ENCODE data around the gene ENTPD2. TPM values are rescaled to one million over a fixed set of nuclear protein-coding genes. Genes with fewer than 3 reads are reported as not detected.

ENTPD2 gene
- total RNA-seq, 3 donors from 2014 or later (not counting 1 experiment from before 2014, with no cell fraction given), result not detected

GRCh38 chr9:137012694-137013570, 40.9 kb downstream of the ENTPD2 start:
- ATAC-seq, result no peak
- Histone ChIP-seq H3K27me3 (ENCODE audit: control insufficient read depth, insufficient read depth, low read length) (no peaks in the 10 kb centered on the region), H3K4me1 (ENCODE audit: control insufficient read depth, insufficient read depth, low read length) (no peaks in the 10 kb centered on the region), H3K4me3 (ENCODE audit: low read length) (no peak overlapping the region), H3K9me3 (ENCODE audit: control insufficient read depth, insufficient read depth, low read length) (no peaks in the 10 kb centered on the region), H3K36me3 (ENCODE audit: control insufficient read depth, insufficient read depth, low read length) (peaks cover 72% of the 10 kb centered on the region), H3K27ac (ENCODE audit: low read length) (no peak overlapping the region)
- intact Hi-C loops (cut with micrococcal nuclease), result no loop called here
- Mint-ChIP-seq H3K36me3 (no peaks in the 10 kb centered on the region), H3K9me3 (no peaks in the 10 kb centered on the region), H3K4me3 (no peak overlapping the region), H3K27ac (no peak overlapping the region), H3K27me3 (ENCODE audit: low read depth in 2 of 2) (no peaks in the 10 kb centered on the region), H3K4me1 (peaks cover 0 to 3% of the 10 kb centered on the region in 2 donors)
- 96% methylated on average over 67 of the region's 67 CpGs for WGBS (ENCODE audit: insufficient coverage)
- TF ChIP-seq CTCF (IDR thresholded peaks at IDR 0.05), result no peak
- no peak for DNase-seq

- Mint-ChIP-seq H3K4me1 (peaks cover 0 to 3% of the 10 kb centered on the region in 2 donors), H3K9me3 (no peaks in the 10 kb centered on the region), H3K27ac (no peak overlapping the region), H3K36me3 (no peaks in the 10 kb centered on the region), H3K4me3 (no peak overlapping the region), H3K27me3 (ENCODE audit: low read depth in 2 of 2) (no peaks in the 10 kb centered on the region)
- H3K9me3 ChIP-seq (ENCODE audit: control insufficient read depth, insufficient read depth, low read length), result no peaks in the 10 kb centered on the region
- TF ChIP-seq CTCF (IDR thresholded peaks at IDR 0.05), result no peak
- H3K27me3 ChIP-seq (ENCODE audit: control insufficient read depth, insufficient read depth, low read length), result no peaks in the 10 kb centered on the region
- intact Hi-C loops (cut with micrococcal nuclease), result no loop called here
- H3K27ac ChIP-seq (ENCODE audit: low read length), result no peak overlapping the region
- 91% methylated on average over 39 of the region's 39 CpGs for WGBS (ENCODE audit: insufficient coverage)
- ATAC-seq (no peak), DNase-seq (no peak)
- H3K36me3 ChIP-seq (ENCODE audit: control insufficient read depth, insufficient read depth, low read length), result peaks cover 67% of the 10 kb centered on the region
- no peak overlapping the region for H3K4me3 ChIP-seq (ENCODE audit: low read length)
- no peaks in the 10 kb centered on the region for H3K4me1 ChIP-seq (ENCODE audit: control insufficient read depth, insufficient read depth, low read length)
Observed at GRCh38 chr9:137011907-137012675, 41.8 kb downstream of the ENTPD2 start.

- H3K27me3 ChIP-seq (ENCODE audit: control insufficient read depth, insufficient read depth, low read length), result no peaks in the 10 kb centered on the region
- no peak for TF ChIP-seq CTCF (IDR thresholded peaks at IDR 0.05)
- Mint-ChIP-seq H3K4me1 (peaks cover 5 to 8% of the 10 kb centered on the region in 2 donors), H3K9me3 (no peaks in the 10 kb centered on the region), H3K27ac (no peak overlapping the region), H3K27me3 (ENCODE audit: low read depth in 2 of 2) (no peaks in the 10 kb centered on the region), H3K36me3 (no peaks in the 10 kb centered on the region), H3K4me3 (no peak overlapping the region)
- peaks cover 58% of the 10 kb centered on the region for H3K36me3 ChIP-seq (ENCODE audit: control insufficient read depth, insufficient read depth, low read length)
- no peak overlapping the region for H3K4me3 ChIP-seq (ENCODE audit: low read length)
- H3K9me3 ChIP-seq (ENCODE audit: control insufficient read depth, insufficient read depth, low read length), result no peaks in the 10 kb centered on the region
- ATAC-seq (no peak), DNase-seq (no peak)
- intact Hi-C loops (cut with micrococcal nuclease), result no loop called here
- no peak overlapping the region for H3K27ac ChIP-seq (ENCODE audit: low read length)
- WGBS (ENCODE audit: insufficient coverage), result 94% methylated on average over 24 of the region's 24 CpGs
- peaks cover 8% of the 10 kb centered on the region for H3K4me1 ChIP-seq (ENCODE audit: control insufficient read depth, insufficient read depth, low read length)
Observed at GRCh38 chr9:137011156-137011555, 42.7 kb downstream of the ENTPD2 start.
